Cardiac fibroblast (primary cell): Measurements from ENCODE around the gene SCART1.
"Not testable (repeated sequence)": the region's sequence is repeated elsewhere in the genome, so short reads cannot be mapped to it uniquely, and the experiment has no call there.

Experiments
- DNase-seq, 2 donors: peaks; one replicate each; pipeline versions ENCODE4 v3.0.0 to v3.0.0-alpha.2; 2010; ENCODE audit warnings: low read depth in 2 of 2
- H3K4me3 ChIP-seq, 2 donors: replicated peaks in 1 of 2; 1 replicate in 1 of 2; 2 replicates in 1 of 2; pipeline ENCODE4 v1.5.1; 2011; ENCODE audit warnings: low read depth in 2 of 2, low read length in 2 of 2, mild to moderate bottlenecking in 2 of 2, moderate library complexity in 1 of 2
- TF ChIP-seq, protein P1 (sequence below): IDR thresholded peaks from one replicate; pipeline ENCODE4 v1.5.1; 2011; ENCODE audit warnings: low read depth, mild to moderate bottlenecking, low read length, inconsistent platforms

SCART1 gene

DNA sequence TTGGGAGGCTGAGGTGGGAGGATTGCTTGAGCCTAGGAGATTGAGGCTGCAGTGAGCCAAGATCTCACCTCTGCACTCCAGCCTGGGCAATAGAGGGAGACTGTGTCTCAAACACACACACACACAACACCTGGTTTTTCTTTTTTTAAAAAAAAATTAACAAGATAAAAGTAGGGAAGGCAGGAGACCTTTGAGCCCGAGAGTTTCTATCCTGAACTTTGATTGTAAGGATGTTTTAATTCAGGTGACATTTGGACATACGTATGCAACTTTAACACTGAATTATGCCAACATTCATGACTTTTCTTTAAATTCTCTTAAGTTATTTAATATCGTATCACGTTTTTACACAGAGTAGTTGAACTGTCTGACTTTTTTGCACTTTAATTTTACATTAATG lies 61.7 kb downstream of the SCART1 start:
- DNase-seq = no peak
- no peak overlapping the region for H3K4me3 ChIP-seq
- TF ChIP-seq, protein P1, sequence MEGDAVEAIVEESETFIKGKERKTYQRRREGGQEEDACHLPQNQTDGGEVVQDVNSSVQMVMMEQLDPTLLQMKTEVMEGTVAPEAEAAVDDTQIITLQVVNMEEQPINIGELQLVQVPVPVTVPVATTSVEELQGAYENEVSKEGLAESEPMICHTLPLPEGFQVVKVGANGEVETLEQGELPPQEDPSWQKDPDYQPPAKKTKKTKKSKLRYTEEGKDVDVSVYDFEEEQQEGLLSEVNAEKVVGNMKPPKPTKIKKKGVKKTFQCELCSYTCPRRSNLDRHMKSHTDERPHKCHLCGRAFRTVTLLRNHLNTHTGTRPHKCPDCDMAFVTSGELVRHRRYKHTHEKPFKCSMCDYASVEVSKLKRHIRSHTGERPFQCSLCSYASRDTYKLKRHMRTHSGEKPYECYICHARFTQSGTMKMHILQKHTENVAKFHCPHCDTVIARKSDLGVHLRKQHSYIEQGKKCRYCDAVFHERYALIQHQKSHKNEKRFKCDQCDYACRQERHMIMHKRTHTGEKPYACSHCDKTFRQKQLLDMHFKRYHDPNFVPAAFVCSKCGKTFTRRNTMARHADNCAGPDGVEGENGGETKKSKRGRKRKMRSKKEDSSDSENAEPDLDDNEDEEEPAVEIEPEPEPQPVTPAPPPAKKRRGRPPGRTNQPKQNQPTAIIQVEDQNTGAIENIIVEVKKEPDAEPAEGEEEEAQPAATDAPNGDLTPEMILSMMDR = no peak

DNA sequence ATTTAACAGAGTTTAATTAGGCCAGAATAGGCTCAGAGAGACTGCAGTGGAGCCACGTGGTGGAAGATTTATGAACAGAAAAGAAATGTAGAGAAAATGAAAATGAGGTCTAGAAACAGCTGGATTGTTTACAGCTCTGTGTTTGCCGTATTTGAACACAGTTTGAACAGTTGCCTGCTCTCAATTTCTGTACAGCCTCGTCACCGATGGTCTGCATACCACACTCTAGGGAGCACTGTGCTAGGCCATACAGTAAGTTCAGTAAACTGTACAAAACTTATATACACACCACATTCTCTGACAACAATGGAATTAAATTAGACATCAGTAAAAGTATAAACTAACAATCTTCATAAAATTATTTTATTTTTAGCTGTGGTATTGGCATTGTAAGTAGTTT lies 62.3 kb downstream of the SCART1 start:
- H3K4me3 ChIP-seq = no peak overlapping the region
- DNase-seq = no peak
- TF ChIP-seq, protein P1 = no peak

DNA sequence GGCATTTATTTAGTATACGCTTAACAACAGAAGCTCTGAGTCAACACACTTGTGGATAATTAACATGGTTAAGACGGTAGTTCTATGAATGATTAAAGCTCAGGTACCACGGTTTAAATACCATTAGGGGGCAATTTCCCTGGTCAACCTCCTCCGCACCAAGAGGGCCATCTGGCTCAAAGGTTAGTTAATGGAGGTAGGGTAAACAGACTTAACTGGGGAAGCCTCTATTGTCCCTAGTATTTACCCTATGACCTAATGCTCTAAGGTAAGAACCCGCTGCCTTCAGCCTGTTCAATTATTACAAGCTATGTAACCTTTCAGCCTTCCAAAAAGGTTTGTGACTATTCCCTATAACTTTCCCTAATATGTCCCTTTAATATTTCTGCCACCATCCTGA lies 64.8 kb downstream of the SCART1 start:
- not testable (repeated sequence) for DNase-seq, H3K4me3 ChIP-seq
